GM12878 (cell line): ENCODE results near the gene CTSL. TPM values are rescaled to one million over a fixed set of nuclear protein-coding genes. Genes with fewer than 3 reads are reported as not detected.

Experiments
- ATAC-seq: fragments of 200-7000 bp; cut with Tn5 transposase; 3 replicates; pipeline ENCODE4 v1.9.1; 2020; ENCODE audit warnings: mild to moderate bottlenecking, moderate library complexity
- BruUV-seq: library from RNA; stranded (reverse); fragments of 400-500 nt; replicated peaks from 2 replicates; lab custom pipeline; 2021; lab: Mats Ljungman, UMichigan
- CTCF ChIA-PET: fragments of 300-600 bp; sonication (Branson Sonifier 250); formaldehyde crosslinking; extraction: SDS; loops from one replicate; lab custom pipeline; 2021; ENCODE audit warnings: inconsistent platforms; lab: Yijun Ruan, JAX
- POLR2A ChIA-PET: fragments of 350-600 bp; formaldehyde crosslinking; extraction: SDS; loops from one replicate; lab custom pipeline; 2021; ENCODE audit warnings: inconsistent platforms; lab: Charles Lee
- RAD21 ChIA-PET: fragments of 300-600 bp; sonication (Branson Sonifier 250); formaldehyde crosslinking; loops from one replicate; lab custom pipeline; 2023; ENCODE audit warnings: antibody characterized with exemption; ENCODE audit not compliant: unreplicated experiment; lab: Charles Lee
- SMC1A ChIA-PET: fragments of 300-600 bp; sonication (Branson Sonifier 250); formaldehyde crosslinking; loops from one replicate; lab custom pipeline; 2023; ENCODE audit not compliant: unreplicated experiment, uncharacterized antibody; lab: Charles Lee
- DNase-seq: peaks from one replicate; pipeline ENCODE4 v3.0.0-alpha.2; 2011; ENCODE audit warnings: low read depth, low spot score
- FAIRE-seq: peaks from 3 replicates; lab custom pipeline; 2011; peaks lifted over from hg19 to GRCh38; lab: Jason Lieb, UNC
- H2AFZ ChIP-seq: 2 replicates; pipeline ENCODE4 v1.6.0; 2011; ENCODE audit warnings: low read depth, low read length, control low read depth; ENCODE audit not compliant: control insufficient read depth
- H3K27ac ChIP-seq: 2 replicates; pipeline ENCODE4 v1.5.1; 2011; ENCODE audit warnings: control low read depth; ENCODE audit not compliant: control insufficient read depth, insufficient read depth
- H3K27me3 ChIP-seq, 2 experiments: replicated peaks in 1 of 2; 2 replicates each; pipeline versions ENCODE4 v1.6.0 to v1.6.1; 2011; ENCODE audit warnings: low read length in 1 of 2; ENCODE audit not compliant: control insufficient read depth in 2 of 2, insufficient read depth in 2 of 2
- H3K36me3 ChIP-seq, 2 experiments: 2 replicates each; pipeline ENCODE4 v1.5.1; 2011; ENCODE audit warnings: low read length in 1 of 2; ENCODE audit not compliant: control insufficient read depth in 2 of 2, insufficient read depth in 2 of 2
- H3K4me1 ChIP-seq: 2 replicates; pipeline ENCODE4 v1.6.1; 2011; ENCODE audit warnings: mild to moderate bottlenecking, low read length, moderate library complexity, mixed read lengths; ENCODE audit not compliant: control insufficient read depth, insufficient read depth
- H3K4me2 ChIP-seq: 2 replicates; pipeline ENCODE4 v1.6.0; 2011; ENCODE audit warnings: control low read depth; ENCODE audit not compliant: control insufficient read depth, insufficient read depth
- H3K4me3 ChIP-seq: fragments of 200-600 bp; sonication (generic); 2 replicates; pipeline ENCODE4 v1.5.1; 2016
- H3K79me2 ChIP-seq: 2 replicates; pipeline ENCODE4 v1.6.0; 2011; ENCODE audit warnings: low read length; ENCODE audit not compliant: control insufficient read depth, insufficient read depth
- H3K9ac ChIP-seq: 2 replicates; pipeline ENCODE4 v1.8.0; 2011; ENCODE audit warnings: low read length, control low read depth, mixed read lengths; ENCODE audit not compliant: control insufficient read depth, insufficient read depth
- H3K9me3 ChIP-seq: replicated peaks from 3 replicates; pipeline ENCODE4 v1.5.1; 2011; ENCODE audit warnings: mild to moderate bottlenecking, low read length; ENCODE audit not compliant: control insufficient read depth, insufficient read depth
- H4K20me1 ChIP-seq: 2 replicates; pipeline ENCODE4 v1.6.0; 2011; ENCODE audit not compliant: control insufficient read depth, insufficient read depth
- CTCF ChIP-seq, 3 experiments: IDR thresholded peaks in 2 of 3; conservative IDR thresholded peaks in 1 of 3; 2 replicates each; pipeline ENCODE4 v1.5.1; 2011; ENCODE audit warnings: low read depth in 3 of 3, low read length in 3 of 3, mild to moderate bottlenecking in 3 of 3, control low read depth in 2 of 3, moderate library complexity in 2 of 3, inconsistent platforms in 1 of 3, mixed read lengths in 1 of 3; ENCODE audit not compliant: control insufficient read depth in 2 of 3, insufficient read depth in 1 of 3; ENCODE audit errors: extremely low read depth in 1 of 3
- RB1 ChIP-seq: fragments of 450-650 bp; formaldehyde crosslinking; IDR thresholded peaks from 2 replicates; pipeline ENCODE4 v1.6.1; 2017; ENCODE audit warnings: mild to moderate bottlenecking, borderline replicate concordance
- TAF1 ChIP-seq: IDR thresholded peaks from 2 replicates; pipeline ENCODE4 v1.6.1; 2011; ENCODE audit warnings: mild to moderate bottlenecking, low read depth, low read length, borderline replicate concordance
- ZSCAN29 ChIP-seq: fragments of 450-650 bp; IDR thresholded peaks from 2 replicates; pipeline ENCODE4 v1.6.1; 2017; ENCODE audit warnings: mild to moderate bottlenecking, moderate library complexity
- WGBS: methylation state at CpG from one replicate; pipeline ENCODE4 v1.1.6; 2016; ENCODE audit warnings: low lambda C conversion rate; ENCODE audit not compliant: insufficient replicate concordance, insufficient coverage; ENCODE audit errors: missing lambda C conversion rate; 5-methylcytosine and 5-hydroxymethylcytosine counted together
- in situ Hi-C: fragments of 300-500 bp; cut with MboI; formaldehyde crosslinking; loops from 9 replicates; pipeline ENCODE4 v1.14.3; 2018; ENCODE audit warnings: mixed read lengths
- intact Hi-C: fragments of 100-400 bp; cut with micrococcal nuclease; formaldehyde crosslinking; loops from one replicate; pipeline ENCODE4 v1.14.2; 2022; ENCODE audit not compliant: unreplicated experiment
- polyA plus RNA-seq, 11 experiments: library from polyadenylated mRNA; depleted of rRNA in 4 of 11; unstranded in 6 of 11; stranded (reverse) in 5 of 11; fragments of >200 nt; fragmentation: Nextera tagmentation in 4 of 11; fragmentation: Illumina TruSeq in 1 of 11; extraction: Ambion mirVana in 4 of 11; extraction: Trizol in 1 of 11; gene quantifications; 1 replicate in 1 of 11; 2 replicates in 10 of 11; pipeline versions ENCODE4 v1.2.1 to v1.2.3, GENCODE V29; 2011 to 2016; ENCODE audit warnings: inconsistent platforms in 2 of 11, missing spikeins in 2 of 11, low read depth in 1 of 11
- total RNA-seq, 4 experiments: library from RNA; depleted of rRNA in 3 of 4; stranded (reverse); fragments of >200 nt in 3 of 4; fragmentation: Illumina TruSeq in 1 of 4; extraction: Trizol in 1 of 4; gene quantifications; 2 replicates each; pipeline versions ENCODE4 v1.2.1 to v1.2.3, GENCODE V29; 2013 to 2021

CTSL gene
- total and polyA plus RNA-seq, 10 of the 15 experiments (the other 5 are each of a cell fraction or from before 2014, with no cell fraction given) = 0.24 to 0.72 TPM; not detected in 8

DNA sequence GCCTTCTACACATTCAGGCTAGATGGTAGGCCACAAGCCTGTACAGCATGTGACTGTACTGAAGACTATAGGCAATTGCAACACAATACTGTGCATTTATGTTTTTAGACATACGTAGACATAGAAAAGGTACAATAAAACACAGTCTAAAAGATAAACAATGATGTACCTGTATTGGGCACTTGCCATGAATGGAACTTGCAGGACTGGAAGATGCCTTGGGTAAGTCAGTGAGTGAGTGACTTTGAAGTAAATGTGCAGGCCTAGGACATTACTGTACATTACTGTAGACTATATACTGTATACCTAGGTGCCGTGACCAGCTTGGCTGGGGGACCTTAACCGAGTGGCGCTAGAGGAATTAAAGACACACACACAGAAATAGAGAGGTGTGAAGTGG lies 53.1 kb downstream of the CTSL start:
- no peaks in the 10 kb centered on the region for H3K4me1 ChIP-seq
- ChIA-PET SMC1A (no interaction called here), POLR2A (no interaction called here), CTCF (no interaction called here)
- TF ChIP-seq RB1 = no peak
- TF ChIP-seq TAF1 = no peak
- TF ChIP-seq CTCF (IDR thresholded peaks at IDR 0.05 in 2 of 3, conservative IDR thresholded peaks at IDR 0.05 in 1 of 3; ENCODE audit: control insufficient read depth in 2 of 3, extremely low read depth in 1 of 3, insufficient read depth in 1 of 3, low read depth in 3 of 3, low read length in 3 of 3) = no peak
- TF ChIP-seq ZSCAN29 = no peak
- TF ChIP-seq, all 136 proteins: peak for 0
- Histone ChIP-seq H3K9me3 (no peaks in the 10 kb centered on the region), H3K27ac (no peak overlapping the region), H3K27me3 (no peaks in the 10 kb centered on the region), H4K20me1 (no peaks in the 10 kb centered on the region), H3K4me2 (no peak overlapping the region), H2AFZ (no peak overlapping the region), H3K36me3 (no peaks in the 10 kb centered on the region), H3K4me3 (no peak overlapping the region), H3K9ac (no peak overlapping the region), H3K79me2 (no peaks in the 10 kb centered on the region)
- BruUV-seq = no TSS peak
- RAD21 ChIA-PET = no interaction called here
- FAIRE-seq = no peak
- WGBS = 50% methylated on average over 4 of the region's 4 CpGs
- in situ Hi-C loops (no loop called here), intact Hi-C loops (no loop called here)
- ATAC-seq = no peak
- DNase-seq = no peak

Other genes starting within 250 kb of the CTSL start
- gene DAPK1, start 228.3 kb upstream of the CTSL start, total RNA-seq (2014; rRNA removed) = 54.7 and 57.5 TPM in 2 replicates
- 44.1 and 46.1 TPM in 2 replicates for gene DAPK1, start 228.3 kb upstream of the CTSL start, total RNA-seq (2014; rRNA removed; fragmentation: Illumina TruSeq; extraction: Trizol)
- gene DAPK1, start 228.3 kb upstream of the CTSL start, total RNA-seq (2021) = 94.7 and 96.7 TPM in 2 replicates
- 31.4 and 41.3 TPM in 2 replicates for gene DAPK1, start 228.3 kb upstream of the CTSL start, polyA plus RNA-seq (2011; rRNA removed)
- gene DAPK1, start 228.3 kb upstream of the CTSL start, polyA plus RNA-seq (2014; fragmentation: Illumina TruSeq; extraction: Trizol) = 43.6 and 48.4 TPM in 2 replicates
- gene DAPK1, start 228.3 kb upstream of the CTSL start, polyA plus RNA-seq (2014; fragmentation: Nextera tagmentation; extraction: Ambion mirVana) = 10 to 100 TPM in 1 of 2 experiments, 1 to 10 TPM in 1; 8.2 to 10.4 TPM
- 48.2 and 56.5 TPM in 2 replicates for gene DAPK1, start 228.3 kb upstream of the CTSL start, polyA plus RNA-seq (2014; rRNA removed)
- gene DAPK1, start 228.3 kb upstream of the CTSL start, polyA plus RNA-seq (2016; fragmentation: Nextera tagmentation; extraction: Ambion mirVana) = 10 to 100 TPM; 55.5 to 56.0 TPM
- gene SPATA31E1, start 156.8 kb downstream of the CTSL start, total RNA-seq (2014; rRNA removed) = not detected in 2 replicates
- not detected in 2 replicates for gene SPATA31E1, start 156.8 kb downstream of the CTSL start, total RNA-seq (2014; rRNA removed; fragmentation: Illumina TruSeq; extraction: Trizol)
- not detected in 2 replicates for gene SPATA31E1, start 156.8 kb downstream of the CTSL start, total RNA-seq (2021)
- gene SPATA31E1, start 156.8 kb downstream of the CTSL start, polyA plus RNA-seq (2011; rRNA removed) = not detected in 2 replicates
- not detected in 2 replicates for gene SPATA31E1, start 156.8 kb downstream of the CTSL start, polyA plus RNA-seq (2014; fragmentation: Illumina TruSeq; extraction: Trizol)
- not detected for gene SPATA31E1, start 156.8 kb downstream of the CTSL start, polyA plus RNA-seq (2014; fragmentation: Nextera tagmentation; extraction: Ambion mirVana)
- gene SPATA31E1, start 156.8 kb downstream of the CTSL start, polyA plus RNA-seq (2014; rRNA removed) = not detected in 2 replicates
- not detected for gene SPATA31E1, start 156.8 kb downstream of the CTSL start, polyA plus RNA-seq (2016; fragmentation: Nextera tagmentation; extraction: Ambion mirVana)
- gene SPATA31C1, start 191.8 kb downstream of the CTSL start, total RNA-seq (2014; rRNA removed) = not detected in 2 replicates
- not detected in 2 replicates for gene SPATA31C1, start 191.8 kb downstream of the CTSL start, total RNA-seq (2014; rRNA removed; fragmentation: Illumina TruSeq; extraction: Trizol)
- not detected in 2 replicates for gene SPATA31C1, start 191.8 kb downstream of the CTSL start, total RNA-seq (2021)
- not detected in 2 replicates for gene SPATA31C1, start 191.8 kb downstream of the CTSL start, polyA plus RNA-seq (2011; rRNA removed)
- not detected in 2 replicates for gene SPATA31C1, start 191.8 kb downstream of the CTSL start, polyA plus RNA-seq (2014; fragmentation: Illumina TruSeq; extraction: Trizol)
- gene SPATA31C1, start 191.8 kb downstream of the CTSL start, polyA plus RNA-seq (2014; fragmentation: Nextera tagmentation; extraction: Ambion mirVana) = not detected
- gene SPATA31C1, start 191.8 kb downstream of the CTSL start, polyA plus RNA-seq (2014; rRNA removed) = not detected in 2 replicates
- gene SPATA31C1, start 191.8 kb downstream of the CTSL start, polyA plus RNA-seq (2016; fragmentation: Nextera tagmentation; extraction: Ambion mirVana) = not detected
- under 0.01 and 0.06 TPM in 2 replicates for gene CDK20, start 248.4 kb downstream of the CTSL start, total RNA-seq (2014; rRNA removed)
- gene CDK20, start 248.4 kb downstream of the CTSL start, total RNA-seq (2014; rRNA removed; fragmentation: Illumina TruSeq; extraction: Trizol) = not detected in 2 replicates
- 0.11 TPM in 1 of 2 replicates, not detected in the other for gene CDK20, start 248.4 kb downstream of the CTSL start, total RNA-seq (2021)
- gene CDK20, start 248.4 kb downstream of the CTSL start, polyA plus RNA-seq (2011; rRNA removed) = not detected in 2 replicates
- 0.04 TPM in 1 of 2 replicates, not detected in the other for gene CDK20, start 248.4 kb downstream of the CTSL start, polyA plus RNA-seq (2014; fragmentation: Illumina TruSeq; extraction: Trizol)
- gene CDK20, start 248.4 kb downstream of the CTSL start, polyA plus RNA-seq (2014; fragmentation: Nextera tagmentation; extraction: Ambion mirVana) = under 1 TPM in 1 of 2 experiments, not detected in 1; 0.05 TPM
- 0.03 and 0.20 TPM in 2 replicates for gene CDK20, start 248.4 kb downstream of the CTSL start, polyA plus RNA-seq (2014; rRNA removed)
- gene CDK20, start 248.4 kb downstream of the CTSL start, polyA plus RNA-seq (2016; fragmentation: Nextera tagmentation; extraction: Ambion mirVana) = not detected